GM18520 (cell line): ENCODE data around the gene HPSE2.
A peak's percentile ranks its signal among the peaks of the same experiment; 100 is the strongest.

ENCODE experiments used
- ATAC-seq: cut with Tn5 transposase; IDR thresholded peaks from one replicate; pipeline ENCODE4 v1.9.1; 2021; ENCODE audit not compliant: unreplicated experiment

Gene HPSE2

GRCh38 chr10:98469001-98469931 is 766.4 kb downstream of the HPSE2 start:
- no peak for ATAC-seq

GRCh38 chr10:98467506-98468318 is 767.9 kb downstream of the HPSE2 start:
- peak; percentile 86 for ATAC-seq

- ATAC-seq = no peak
These were observed 768.7 kb downstream of the HPSE2 start for GRCh38 chr10:98466861-98467505.

GRCh38 chr10:98465866-98466265 is 769.8 kb downstream of the HPSE2 start:
- ATAC-seq = no peak

GRCh38 chr10:98463976-98464754 is 771.5 kb downstream of the HPSE2 start:
- ATAC-seq = no peak

GRCh38 chr10:98463016-98463415 is 772.6 kb downstream of the HPSE2 start:
- no peak for ATAC-seq

GRCh38 chr10:98461500-98461842 is 774.2 kb downstream of the HPSE2 start:
- no peak for ATAC-seq

GRCh38 chr10:98460837-98461499 is 774.7 kb downstream of the HPSE2 start:
- no peak for ATAC-seq

GRCh38 chr10:98458809-98459784 is 776.6 kb downstream of the HPSE2 start:
- ATAC-seq = no peak

- no peak for ATAC-seq
These were observed 777.9 kb downstream of the HPSE2 start for GRCh38 chr10:98457721-98458120.

- no peak for ATAC-seq
These were observed 778.8 kb downstream of the HPSE2 start for GRCh38 chr10:98456686-98457482.

GRCh38 chr10:98456043-98456570 is 779.5 kb downstream of the HPSE2 start:
- ATAC-seq = no peak

- no peak for ATAC-seq
These were observed 781.9 kb downstream of the HPSE2 start for GRCh38 chr10:98453729-98454128.

GRCh38 chr10:98450618-98451017 is 785.0 kb downstream of the HPSE2 start:
- no peak for ATAC-seq

- ATAC-seq = no peak
These were observed 786.4 kb downstream of the HPSE2 start for GRCh38 chr10:98449287-98449686.

- peak; percentile 69 for ATAC-seq
These were observed 788.9 kb downstream of the HPSE2 start, which contains the start of gene HPS1 for GRCh38 chr10:98446661-98447221. TSS of gene HPS1 (minus strand) at chr10:98446935. CDS start at chr10:98443240, 3,695 bp downstream.

- peak; percentile 5 for ATAC-seq
These were observed 789.4 kb downstream of the HPSE2 start for GRCh38 chr10:98446151-98446660.
